ENCODE measurements around the gene SBK1.

The SBK1 gene

DNA sequence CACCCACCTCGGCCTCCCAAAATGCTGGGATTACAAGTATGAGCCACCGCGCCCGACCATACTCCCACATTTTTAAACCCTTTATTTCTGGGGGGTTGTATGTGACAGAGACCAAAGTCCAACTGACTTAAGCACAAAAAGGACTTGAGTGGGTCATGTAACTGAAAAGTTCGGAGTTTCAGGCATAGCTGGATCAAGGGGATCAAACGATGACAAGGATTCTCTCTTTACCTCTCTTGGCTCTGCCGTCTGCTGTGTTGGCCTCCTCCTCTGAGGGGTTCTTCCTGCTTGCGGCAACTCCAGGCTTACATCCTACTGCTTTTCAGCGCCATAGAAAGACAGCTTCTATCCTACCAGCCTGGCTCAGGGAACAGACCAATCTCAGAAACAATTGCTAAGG lies 9.2 kb upstream of the SBK1 start:
- no peaks in the 10 kb centered on the region for H3K36me3 ChIP-seq (ENCODE audit: control insufficient read depth, insufficient read depth, low read length)
- H3K4me1 ChIP-seq (ENCODE audit: control insufficient read depth, low read depth, low read length) = no peaks in the 10 kb centered on the region
- H4K8ac ChIP-seq (ENCODE audit: low read depth, low read length) = no peak overlapping the region
- H3K9ac ChIP-seq (ENCODE audit: low read length) = no peak overlapping the region
- H3K18ac ChIP-seq (ENCODE audit: low read length) = no peak overlapping the region
- H2BK15ac ChIP-seq (replicated peaks; ENCODE audit: low read depth) = no peak overlapping the region
- H2BK120ac ChIP-seq (ENCODE audit: low read depth, low read length) = no peak overlapping the region
- no CpG with 5 or more reads among the region's 9 CpGs for WGBS (ENCODE audit: extremely low coverage, insufficient coverage, low lambda C conversion rate)
- H3K4me2 ChIP-seq (ENCODE audit: low read length) = no peak overlapping the region
- H3K23ac ChIP-seq (ENCODE audit: low read length) = no peak overlapping the region
- no peaks in the 10 kb centered on the region for H3K79me1 ChIP-seq (ENCODE audit: low read length)
- H2BK5ac ChIP-seq (ENCODE audit: low read length) = no peak overlapping the region
- no peak overlapping the region for H4K5ac ChIP-seq (ENCODE audit: low read length)
- H3K79me2 ChIP-seq (ENCODE audit: control insufficient read depth, insufficient read depth, low read length) = no peaks in the 10 kb centered on the region
- H3K56ac ChIP-seq (ENCODE audit: low read length) = no peak overlapping the region
- DNase-seq = no peak
- no peak overlapping the region for H2AK5ac ChIP-seq (ENCODE audit: low read length)
- H3K4me3 ChIP-seq (ENCODE audit: low read length) = no peak overlapping the region
- H3K4ac ChIP-seq (ENCODE audit: low read depth, low read length) = no peak overlapping the region
- H3K27me3 ChIP-seq (ENCODE audit: insufficient read depth, low read length, poor library complexity) = no peaks in the 10 kb centered on the region
- H3K27ac ChIP-seq (ENCODE audit: low read depth, low read length) = no peak overlapping the region

DNA sequence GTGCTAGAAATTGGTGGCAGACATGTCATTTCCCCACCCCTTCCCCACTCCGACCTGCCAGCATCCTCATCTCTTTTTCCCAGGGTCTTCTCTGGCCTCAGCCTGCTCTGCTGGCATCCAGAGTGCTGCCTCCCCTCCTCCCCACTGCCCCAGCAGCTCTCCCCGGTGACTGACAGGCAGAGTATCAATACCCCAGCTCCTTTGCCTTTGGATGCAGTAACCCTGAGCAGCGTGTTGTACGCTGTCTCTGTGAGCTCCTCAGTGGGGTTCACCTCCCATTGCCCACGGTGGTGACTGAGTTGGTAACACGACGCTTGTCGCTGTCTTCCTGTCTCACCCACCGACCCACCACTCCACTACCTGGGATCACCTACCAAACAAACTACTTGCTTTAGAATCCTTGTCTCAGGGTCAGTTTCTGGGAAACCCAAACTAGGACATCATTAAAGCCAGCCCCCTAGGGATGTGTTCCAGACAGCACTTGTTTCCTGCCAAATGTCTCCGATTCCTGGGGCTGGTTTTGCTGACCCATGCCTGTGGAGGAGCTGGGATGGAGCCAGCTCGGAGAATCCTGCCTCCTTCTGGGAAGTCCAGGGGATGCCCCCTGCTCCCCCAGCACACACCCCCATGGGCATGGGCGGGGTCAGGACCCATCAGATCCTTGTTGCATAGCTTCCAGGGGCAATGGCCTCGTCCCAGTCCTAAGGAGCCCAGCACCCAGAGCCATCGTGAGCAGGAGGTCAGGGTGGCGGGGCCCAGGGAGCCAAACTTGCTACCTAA lies 8.3 kb upstream of the SBK1 start:
- no peak overlapping the region for H3K18ac ChIP-seq (ENCODE audit: low read length)
- H3K4me3 ChIP-seq (ENCODE audit: low read length) = no peak overlapping the region
- no peaks in the 10 kb centered on the region for H3K79me2 ChIP-seq (ENCODE audit: control insufficient read depth, insufficient read depth, low read length)
- no peak overlapping the region for H3K23ac ChIP-seq (ENCODE audit: low read length)
- no peak overlapping the region for H3K27ac ChIP-seq (ENCODE audit: low read depth, low read length)
- no CpG with 5 or more reads among the region's 15 CpGs for WGBS (ENCODE audit: extremely low coverage, insufficient coverage, low lambda C conversion rate)
- no peaks in the 10 kb centered on the region for H3K79me1 ChIP-seq (ENCODE audit: low read length)
- no peak overlapping the region for H2BK120ac ChIP-seq (ENCODE audit: low read depth, low read length)
- H3K4me1 ChIP-seq (ENCODE audit: control insufficient read depth, low read depth, low read length) = no peaks in the 10 kb centered on the region
- no peak overlapping the region for H2BK5ac ChIP-seq (ENCODE audit: low read length)
- no peak overlapping the region for H2BK15ac ChIP-seq (replicated peaks; ENCODE audit: low read depth)
- no peak overlapping the region for H4K5ac ChIP-seq (ENCODE audit: low read length)
- no peak overlapping the region for H2AK5ac ChIP-seq (ENCODE audit: low read length)
- DNase-seq = peak; percentile 29
- H3K9ac ChIP-seq (ENCODE audit: low read length) = no peak overlapping the region
- no peak overlapping the region for H3K4ac ChIP-seq (ENCODE audit: low read depth, low read length)
- no peaks in the 10 kb centered on the region for H3K27me3 ChIP-seq (ENCODE audit: insufficient read depth, low read length, poor library complexity)
- H4K8ac ChIP-seq (ENCODE audit: low read depth, low read length) = no peak overlapping the region
- no peaks in the 10 kb centered on the region for H3K36me3 ChIP-seq (ENCODE audit: control insufficient read depth, insufficient read depth, low read length)
- no peak overlapping the region for H3K4me2 ChIP-seq (ENCODE audit: low read length)
- H3K56ac ChIP-seq (ENCODE audit: low read length) = no peak overlapping the region

DNA sequence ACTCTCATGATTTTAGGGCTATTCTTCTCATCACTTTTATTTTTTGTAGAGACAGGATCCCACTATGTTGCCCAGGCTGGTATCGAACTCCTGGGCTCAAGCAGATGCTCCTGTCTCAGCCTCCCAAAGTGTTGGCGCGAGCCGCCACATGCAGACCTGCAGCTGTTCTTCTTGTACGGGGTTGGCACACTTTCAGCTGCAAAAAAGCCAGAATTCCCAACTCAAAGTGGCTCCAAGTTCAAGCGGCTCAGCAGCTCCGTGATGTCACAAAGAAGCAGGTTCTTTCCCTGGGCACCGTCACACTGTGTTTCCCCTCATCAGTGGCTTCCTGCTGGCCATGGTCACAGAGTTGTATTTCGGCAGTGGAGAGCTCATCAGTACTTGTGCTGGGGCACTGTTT lies 6.7 kb upstream of the SBK1 start:
- Histone ChIP-seq H3K79me1 (ENCODE audit: low read length) (no peaks in the 10 kb centered on the region), H3K4me2 (ENCODE audit: low read length) (no peak overlapping the region), H2BK5ac (ENCODE audit: low read length) (no peak overlapping the region), H4K5ac (ENCODE audit: low read length) (no peak overlapping the region), H3K27ac (ENCODE audit: low read depth, low read length) (no peak overlapping the region), H3K4ac (ENCODE audit: low read depth, low read length) (no peak overlapping the region), H3K18ac (ENCODE audit: low read length) (no peak overlapping the region), H3K4me1 (ENCODE audit: control insufficient read depth, low read depth, low read length) (no peaks in the 10 kb centered on the region), H3K23ac (ENCODE audit: low read length) (no peak overlapping the region), H2AK5ac (ENCODE audit: low read length) (no peak overlapping the region), H2BK120ac (ENCODE audit: low read depth, low read length) (no peak overlapping the region), H3K36me3 (ENCODE audit: control insufficient read depth, insufficient read depth, low read length) (no peaks in the 10 kb centered on the region), H2BK15ac (replicated peaks; ENCODE audit: low read depth) (no peak overlapping the region), H4K8ac (ENCODE audit: low read depth, low read length) (no peak overlapping the region), H3K9ac (ENCODE audit: low read length) (no peak overlapping the region), H3K27me3 (ENCODE audit: insufficient read depth, low read length, poor library complexity) (no peaks in the 10 kb centered on the region), H3K4me3 (ENCODE audit: low read length) (no peak overlapping the region), H3K56ac (ENCODE audit: low read length) (no peak overlapping the region), H3K79me2 (ENCODE audit: control insufficient read depth, insufficient read depth, low read length) (no peaks in the 10 kb centered on the region)
- DNase-seq = no peak
- no CpG with 5 or more reads among the region's 9 CpGs for WGBS (ENCODE audit: extremely low coverage, insufficient coverage, low lambda C conversion rate)

DNA sequence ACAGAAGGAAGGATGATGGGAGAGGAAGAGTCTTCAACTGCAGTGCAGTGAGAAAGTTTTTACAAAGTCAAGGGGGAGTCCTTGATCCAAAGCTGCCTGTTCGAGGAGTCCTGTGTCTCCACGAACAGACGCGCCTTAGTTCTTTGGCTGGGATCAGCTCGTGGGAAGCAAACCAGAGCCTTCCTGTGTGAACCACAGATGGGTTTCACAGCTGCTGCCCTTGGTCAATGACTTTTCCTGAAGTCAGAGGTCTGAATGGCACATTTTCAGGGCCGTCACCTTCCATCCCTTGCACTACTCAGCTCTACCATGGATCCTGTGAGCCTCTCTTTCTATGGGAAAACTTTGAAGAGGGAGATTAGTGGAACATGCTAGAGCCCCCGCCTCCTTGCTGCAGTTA lies 4.2 kb upstream of the SBK1 start:
- Histone ChIP-seq H4K8ac (ENCODE audit: low read depth, low read length) (no peak overlapping the region), H2BK15ac (replicated peaks; ENCODE audit: low read depth) (no peak overlapping the region), H2AK5ac (ENCODE audit: low read length) (no peak overlapping the region), H3K27ac (ENCODE audit: low read depth, low read length) (no peak overlapping the region), H3K9ac (ENCODE audit: low read length) (no peak overlapping the region), H3K27me3 (ENCODE audit: insufficient read depth, low read length, poor library complexity) (no peaks in the 10 kb centered on the region), H3K79me2 (ENCODE audit: control insufficient read depth, insufficient read depth, low read length) (peaks cover 5% of the 10 kb centered on the region), H3K36me3 (ENCODE audit: control insufficient read depth, insufficient read depth, low read length) (no peaks in the 10 kb centered on the region), H3K4ac (ENCODE audit: low read depth, low read length) (no peak overlapping the region), H2BK120ac (ENCODE audit: low read depth, low read length) (no peak overlapping the region), H3K56ac (ENCODE audit: low read length) (no peak overlapping the region), H3K4me2 (ENCODE audit: low read length) (no peak overlapping the region), H3K18ac (ENCODE audit: low read length) (no peak overlapping the region), H2BK5ac (ENCODE audit: low read length) (no peak overlapping the region), H3K23ac (ENCODE audit: low read length) (no peak overlapping the region), H3K4me1 (ENCODE audit: control insufficient read depth, low read depth, low read length) (no peaks in the 10 kb centered on the region), H3K4me3 (ENCODE audit: low read length) (no peak overlapping the region), H4K5ac (ENCODE audit: low read length) (no peak overlapping the region), H3K79me1 (ENCODE audit: low read length) (no peaks in the 10 kb centered on the region)
- no CpG with 5 or more reads among the region's 7 CpGs for WGBS (ENCODE audit: extremely low coverage, insufficient coverage, low lambda C conversion rate)
- no peak for DNase-seq

- Histone ChIP-seq H3K79me2 (ENCODE audit: control insufficient read depth, insufficient read depth, low read length) (peaks cover 13% of the 10 kb centered on the region), H3K4me3 (ENCODE audit: low read length) (no peak overlapping the region), H2AK5ac (ENCODE audit: low read length) (no peak overlapping the region), H3K36me3 (ENCODE audit: control insufficient read depth, insufficient read depth, low read length) (no peaks in the 10 kb centered on the region), H3K4me1 (ENCODE audit: control insufficient read depth, low read depth, low read length) (no peaks in the 10 kb centered on the region), H4K5ac (ENCODE audit: low read length) (no peak overlapping the region), H2BK120ac (ENCODE audit: low read depth, low read length) (no peak overlapping the region), H3K79me1 (ENCODE audit: low read length) (peaks cover 2% of the 10 kb centered on the region), H3K27ac (ENCODE audit: low read depth, low read length) (no peak overlapping the region), H3K4me2 (ENCODE audit: low read length) (no peak overlapping the region), H4K8ac (ENCODE audit: low read depth, low read length) (no peak overlapping the region), H2BK15ac (replicated peaks; ENCODE audit: low read depth) (no peak overlapping the region), H3K23ac (ENCODE audit: low read length) (no peak overlapping the region), H3K9ac (ENCODE audit: low read length) (no peak overlapping the region), H3K56ac (ENCODE audit: low read length) (peak overlapping the region; percentile 25), H3K4ac (ENCODE audit: low read depth, low read length) (no peak overlapping the region), H3K27me3 (ENCODE audit: insufficient read depth, low read length, poor library complexity) (no peaks in the 10 kb centered on the region), H3K18ac (ENCODE audit: low read length) (no peak overlapping the region), H2BK5ac (ENCODE audit: low read length) (no peak overlapping the region)
- WGBS (ENCODE audit: extremely low coverage, insufficient coverage, low lambda C conversion rate) = no CpG with 5 or more reads among the region's 3 CpGs
- DNase-seq = no peak
Observed at GRCh38 chr16:28289048-28289447, 3.3 kb upstream of the SBK1 start.

Data from mesendoderm (in vitro differentiated cells).